Choroid plexus epithelial cell (primary cell): ENCODE measurements around the gene KPTN.

Source experiments
- DNase-seq: peaks from one replicate; pipeline ENCODE4 v3.0.0-alpha.2; 2010; ENCODE audit warnings: low read depth
- H3K4me3 ChIP-seq: 2 replicates; pipeline ENCODE4 v1.5.1; 2011; ENCODE audit warnings: low read depth, mild to moderate bottlenecking, control low read depth, low read length, moderate library complexity
- CTCF ChIP-seq: conservative IDR thresholded peaks from 2 replicates; pipeline ENCODE4 v1.5.1; 2011; ENCODE audit warnings: low read depth, mild to moderate bottlenecking, control low read depth, inconsistent platforms, low read length, moderate library complexity

KPTN gene

GRCh38 chr19:47450478-47450877 lies 33.5 kb downstream of the KPTN start:
- H3K4me3 ChIP-seq, result no peak overlapping the region
- DNase-seq, result no peak
- TF ChIP-seq CTCF, result no peak

- H3K4me3 ChIP-seq, result no peak overlapping the region
- no peak for TF ChIP-seq CTCF
- DNase-seq, result no peak
Measured at GRCh38 chr19:47448360-47448727, 35.7 kb downstream of the KPTN start.

- no peak for DNase-seq
- H3K4me3 ChIP-seq, result no peak overlapping the region
- no peak for TF ChIP-seq CTCF
Measured at GRCh38 chr19:47447470-47448359, 36.3 kb downstream of the KPTN start.

- no peak for TF ChIP-seq CTCF
- no peak overlapping the region for H3K4me3 ChIP-seq
- DNase-seq, result no peak
Measured at GRCh38 chr19:47446534-47447469, 37.2 kb downstream of the KPTN start.

- H3K4me3 ChIP-seq, result no peak overlapping the region
- DNase-seq, result no peak
- TF ChIP-seq CTCF, result no peak
Measured at GRCh38 chr19:47445937-47446402, 38.0 kb downstream of the KPTN start.

GRCh38 chr19:47445527-47445926 lies 38.5 kb downstream of the KPTN start:
- no peak for TF ChIP-seq CTCF
- no peak overlapping the region for H3K4me3 ChIP-seq
- DNase-seq, result no peak
